ENCODE results near the gene LKAAEAR1.

- no peak for TF ChIP-seq CTCF (IDR thresholded peaks at IDR 0.05)
- TF ChIP-seq POLR2AphosphoS5 (IDR thresholded peaks at IDR 0.05): no peak
- TF ChIP-seq POLR2A (IDR thresholded peaks at IDR 0.05): no peak
Measured at GRCh38 chr20:64095455-64095854, 11.3 kb upstream of the LKAAEAR1 start.
